NCI-H1930 (cell line): ENCODE results near the gene CTRL.
A peak's percentile ranks its signal among the peaks of the same experiment; 100 is the strongest.
"Not testable (repeated sequence)": the region's sequence is repeated elsewhere in the genome, so short reads cannot be mapped to it uniquely, and the experiment has no call there.

Experiments used
- DNase-seq, 2 experiments: peaks; one replicate each; lab custom pipeline; 2025; lab: John Stamatoyannopoulos, UW

CTRL gene

DNA sequence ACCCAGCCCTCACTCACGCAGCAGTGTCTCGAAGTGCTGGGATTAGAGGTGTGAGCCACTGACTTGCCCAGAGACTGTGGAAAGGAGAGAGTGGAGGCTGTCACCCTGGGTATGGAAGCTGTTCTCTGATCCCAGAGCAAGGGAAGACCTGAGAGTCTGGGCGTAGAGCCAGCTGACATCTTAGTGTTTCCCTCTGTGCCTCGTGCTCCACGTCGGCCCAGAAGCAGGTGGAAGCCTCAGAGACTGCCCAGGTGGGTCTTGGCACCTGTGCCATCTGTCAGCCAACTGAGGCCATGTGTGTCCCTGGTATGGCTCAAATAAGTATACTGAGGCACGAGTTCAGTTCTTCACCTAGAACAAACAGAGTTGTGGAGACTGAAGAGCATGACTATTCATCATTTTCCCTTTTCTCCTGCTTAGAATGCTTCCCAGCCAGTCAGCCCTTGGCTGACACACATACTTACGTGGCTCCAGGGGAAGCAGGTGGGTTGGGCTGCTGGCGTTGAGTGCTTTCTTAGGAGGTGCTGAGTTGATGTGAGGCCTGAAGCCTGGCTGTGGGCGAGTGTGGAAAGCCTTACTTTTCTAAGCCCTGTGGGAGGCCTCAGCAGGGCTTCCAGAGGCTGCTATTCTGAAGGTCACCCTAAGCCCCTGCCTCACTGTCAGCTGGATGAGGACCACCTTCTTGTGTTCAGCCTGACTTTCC is 8.1 kb downstream of the CTRL start:
- DNase-seq: no peak

- no peak for DNase-seq
These were observed 8.9 kb downstream of the CTRL start for GRCh38 chr16:67922740-67923139.

DNA sequence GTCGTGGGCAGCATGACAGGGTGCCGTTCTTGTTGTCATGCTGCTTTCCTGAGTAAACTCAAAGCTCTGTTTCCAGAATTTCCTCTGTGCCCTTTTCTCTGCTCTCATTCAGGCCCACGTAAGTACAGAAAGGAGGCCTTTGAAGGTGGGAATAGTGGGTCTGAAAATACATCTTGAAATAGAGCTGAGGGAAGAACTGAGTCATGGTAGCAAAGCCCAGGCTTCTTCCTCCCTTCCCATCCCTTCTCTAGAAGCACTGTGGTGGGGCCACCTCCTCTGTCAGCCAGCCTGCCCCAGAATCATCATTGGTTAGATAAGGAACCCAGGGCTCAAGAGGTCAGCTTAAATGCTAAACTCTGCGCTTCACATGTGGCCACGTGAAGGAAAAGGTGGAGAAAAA is 9.4 kb downstream of the CTRL start:
- DNase-seq: no peak

GRCh38 chr16:67919622-67920221 is 11.9 kb downstream of the CTRL start:
- no peak for DNase-seq

GRCh38 chr16:67917852-67918236 is 13.8 kb downstream of the CTRL start:
- DNase-seq: no peak

DNA sequence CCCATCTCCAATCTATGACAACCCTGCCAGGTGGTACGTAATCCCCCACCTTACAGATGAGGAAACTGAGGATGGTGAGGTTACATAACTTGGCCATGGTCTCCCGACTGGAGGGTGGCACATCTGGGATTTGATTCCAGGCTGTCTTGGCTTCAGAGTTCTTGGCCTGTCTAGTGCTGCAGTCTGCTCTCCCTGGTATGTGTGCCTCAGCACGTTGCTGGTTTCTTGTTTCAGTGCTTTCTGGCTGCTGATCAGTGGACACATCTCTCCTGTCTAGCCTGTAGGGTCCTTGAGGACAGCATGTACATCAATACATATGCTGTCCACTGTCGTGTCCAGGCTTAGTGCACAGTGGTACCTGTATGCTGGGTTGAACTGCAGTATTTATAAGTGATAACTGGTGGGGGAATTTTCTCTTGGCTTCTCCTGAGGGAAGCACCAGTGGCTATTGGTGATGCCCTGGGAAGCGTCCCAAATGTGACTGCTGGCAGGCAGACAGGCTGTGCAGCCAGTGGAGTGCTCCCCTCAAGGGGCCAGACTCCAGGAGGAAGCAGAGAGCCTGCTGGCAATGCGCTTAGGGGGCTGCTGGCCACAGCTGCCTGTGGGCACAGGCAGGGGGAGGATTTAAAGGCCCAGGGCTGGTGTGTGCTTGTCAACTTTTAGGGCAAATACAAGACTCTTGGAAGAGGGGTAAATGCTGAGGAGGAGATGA is 14.4 kb downstream of the CTRL start:
- no peak for DNase-seq

DNA sequence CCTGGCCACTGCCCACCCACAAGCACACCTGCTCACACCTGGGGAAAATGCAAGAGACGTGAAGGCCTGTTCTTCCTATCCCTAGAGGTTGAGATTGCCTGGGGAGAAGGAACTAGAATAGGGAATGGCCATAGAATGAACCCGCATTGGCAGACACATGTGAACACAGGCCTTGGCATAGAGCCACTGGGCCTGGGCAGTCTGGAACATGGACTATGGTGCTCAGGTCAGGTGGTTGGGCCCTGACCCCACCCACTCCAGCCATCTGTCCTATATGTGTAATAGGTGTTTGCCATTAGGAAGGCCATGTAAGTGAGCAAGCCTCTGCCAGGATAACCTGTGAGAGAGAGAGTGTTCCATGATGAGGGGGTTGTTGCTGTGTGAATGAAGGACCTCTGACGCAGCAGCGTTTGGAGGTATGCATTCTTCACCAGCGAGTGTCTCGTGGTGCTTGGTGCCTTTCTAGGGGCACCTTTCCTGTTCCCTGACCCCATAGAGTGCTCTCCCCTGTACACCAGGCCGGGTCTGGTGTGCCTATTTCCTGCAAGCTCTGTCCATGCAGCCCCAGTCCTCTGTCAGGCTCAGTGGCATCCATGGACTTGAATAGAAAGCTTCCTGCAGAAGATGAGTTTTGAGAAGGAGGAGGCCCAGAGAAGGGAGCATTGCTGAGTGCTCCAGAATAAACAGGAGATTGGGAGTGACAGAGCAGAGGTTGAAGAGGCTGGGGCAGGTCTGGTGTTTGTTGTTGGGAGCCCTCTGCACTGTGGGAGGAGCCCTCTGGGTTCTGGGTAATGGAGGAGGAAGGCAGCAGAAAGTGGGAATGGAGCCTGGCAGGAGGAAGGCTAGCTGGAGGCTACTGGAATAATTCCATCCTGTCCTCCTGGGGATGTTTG is 15.6 kb downstream of the CTRL start:
- DNase-seq: no peak

DNA sequence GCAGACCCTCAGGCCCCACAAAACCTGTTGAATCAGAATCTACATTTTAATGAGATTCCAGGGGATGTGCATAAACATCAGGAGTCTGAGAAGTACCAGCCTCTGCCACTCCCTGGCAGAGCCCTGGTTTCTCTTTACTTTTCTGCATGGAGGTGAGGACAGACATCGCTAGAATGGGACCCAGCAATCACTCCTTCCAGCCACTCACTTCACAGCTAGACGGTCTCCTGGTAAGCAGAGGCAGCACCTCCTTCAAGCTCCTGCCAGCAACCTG is 16.2 kb downstream of the CTRL start:
- not testable (repeated sequence) for DNase-seq

- DNase-seq: no peak
These were observed 16.7 kb downstream of the CTRL start for GRCh38 chr16:67914758-67915495.

DNA sequence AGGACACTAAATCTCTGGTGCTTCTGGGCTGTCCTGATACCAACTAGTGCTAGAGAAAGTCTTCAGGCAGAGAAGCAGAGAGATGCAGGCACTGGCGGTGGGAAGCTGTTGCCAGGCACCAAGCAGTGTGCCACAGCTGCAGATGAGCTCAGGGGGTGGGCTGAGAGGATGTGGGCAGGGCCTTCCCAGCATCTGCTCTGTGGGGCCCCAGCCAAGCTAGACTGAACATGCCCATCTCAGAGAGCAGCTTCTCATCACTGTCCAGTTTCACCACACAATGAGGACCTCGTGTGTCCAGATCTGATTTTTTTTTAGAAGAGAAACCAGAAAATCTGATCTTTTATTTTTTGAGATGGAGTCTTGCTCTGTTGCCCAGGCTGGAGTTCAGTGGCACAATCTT is 21.5 kb downstream of the CTRL start:
- DNase-seq: no peak

DNA sequence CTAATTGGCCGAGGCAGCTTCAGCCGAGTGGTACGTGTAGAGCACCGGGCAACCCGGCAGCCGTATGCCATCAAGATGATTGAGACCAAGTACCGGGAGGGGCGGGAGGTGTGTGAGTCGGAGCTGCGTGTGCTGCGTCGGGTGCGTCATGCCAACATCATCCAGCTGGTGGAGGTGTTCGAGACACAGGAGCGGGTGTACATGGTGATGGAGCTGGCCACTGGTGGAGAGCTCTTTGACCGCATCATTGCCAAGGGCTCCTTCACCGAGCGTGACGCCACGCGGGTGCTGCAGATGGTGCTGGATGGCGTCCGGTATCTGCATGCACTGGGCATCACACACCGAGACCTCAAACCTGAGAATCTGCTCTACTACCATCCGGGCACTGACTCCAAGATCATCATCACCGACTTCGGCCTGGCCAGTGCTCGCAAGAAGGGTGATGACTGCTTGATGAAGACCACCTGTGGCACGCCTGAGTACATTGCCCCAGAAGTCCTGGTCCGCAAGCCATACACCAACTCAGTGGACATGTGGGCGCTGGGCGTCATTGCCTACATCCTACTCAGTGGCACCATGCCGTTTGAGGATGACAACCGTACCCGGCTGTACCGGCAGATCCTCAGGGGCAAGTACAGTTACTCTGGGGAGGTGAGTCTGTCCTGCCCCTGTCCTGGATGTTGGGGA is 22.5 kb downstream of the CTRL start:
- no peak for DNase-seq

- no peak for DNase-seq
These were observed 24.1 kb downstream of the CTRL start for GRCh38 chr16:67907397-67908180.

- no peak for DNase-seq
These were observed 28.8 kb downstream of the CTRL start for GRCh38 chr16:67902831-67903230.

- DNase-seq: no peak
These were observed 29.9 kb downstream of the CTRL start for GRCh38 chr16:67901734-67902133.

DNA sequence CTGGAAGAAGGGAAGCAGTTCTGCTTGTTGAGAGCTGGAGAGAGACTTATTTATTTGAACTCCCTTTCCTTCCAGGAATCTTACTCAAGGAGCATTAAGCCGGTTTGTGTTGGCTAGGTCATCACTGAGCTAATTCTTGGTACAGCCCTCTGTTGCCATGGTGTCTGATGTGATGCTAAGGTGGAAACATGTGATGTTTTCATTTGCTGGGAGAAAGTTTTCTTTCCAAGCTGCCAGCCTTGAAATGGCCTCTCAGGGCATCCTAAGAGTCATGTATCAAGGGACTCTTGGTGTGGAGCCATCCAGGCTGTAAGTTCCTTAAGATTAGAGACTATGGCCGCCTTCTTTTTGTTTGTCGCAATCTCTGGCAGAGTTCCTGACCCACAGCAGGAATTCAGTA is 34.4 kb downstream of the CTRL start:
- DNase-seq: no peak

GRCh38 chr16:67893743-67894399 is 37.8 kb downstream of the CTRL start:
- DNase-seq: no peak

- DNase-seq: peak; percentile 83 to 89
These were observed 38.5 kb downstream of the CTRL start, which contains the start of gene PSKH1 for GRCh38 chr16:67892899-67893742. Gene PSKH1, plus strand, starts transcription at chr16:67893254. Its CDS starts 15,496 bp downstream, at chr16:67908750.

- no peak for DNase-seq
These were observed 39.3 kb downstream of the CTRL start for GRCh38 chr16:67892375-67892774.

GRCh38 chr16:67888331-67888730 is 43.3 kb downstream of the CTRL start:
- no peak for DNase-seq
